Vagina (tissue), 2 donors: ENCODE results near the gene RAN. TPM values are rescaled to one million over a fixed set of nuclear protein-coding genes. Genes with fewer than 3 reads are reported as not detected.

Experiments used
- DNase-seq, 2 donors: peaks; one replicate each; pipeline ENCODE4 v3.0.0-alpha.2; 2017; ENCODE audit errors: extremely low spot score in 2 of 2
- H3K27ac ChIP-seq: fragments of 200-600 bp; sonication (generic); one replicate; pipeline ENCODE4 v1.5.1; 2019
- H3K27me3 ChIP-seq: fragments of 200-600 bp; sonication (generic); one replicate; pipeline ENCODE4 v1.5.1; 2019
- H3K36me3 ChIP-seq, 2 donors: fragments of 200-600 bp; sonication (generic); one replicate each; pipeline ENCODE4 v1.5.1; 2017 to 2019
- H3K4me1 ChIP-seq: fragments of 200-600 bp; sonication (generic); one replicate; pipeline ENCODE4 v1.5.1; 2019
- H3K4me3 ChIP-seq, 2 donors: fragments of 200-600 bp; sonication (generic); 1 replicate in 1 of 2; 2 replicates in 1 of 2; pipeline ENCODE4 v1.5.1; 2016 to 2019
- H3K9me3 ChIP-seq: fragments of 200-600 bp; sonication (generic); one replicate; pipeline ENCODE4 v1.5.1; 2019
- CTCF ChIP-seq, 3 experiments: fragments of 450-650 bp in 2 of 3; fragments of 200-600 bp in 1 of 3; sonication (generic) in 1 of 3; IDR thresholded peaks; one replicate each; pipeline ENCODE4 v1.5.1; 2017 to 2019; ENCODE audit warnings: antibody characterized with exemption in 3 of 3, mild to moderate bottlenecking in 2 of 3, moderate library complexity in 2 of 3
- POLR2A ChIP-seq, 2 donors: fragments of 450-650 bp; IDR thresholded peaks; one replicate each; pipeline ENCODE4 v1.6.1; 2017; ENCODE audit warnings: antibody characterized with exemption in 2 of 2, mild to moderate bottlenecking in 2 of 2, moderate library complexity in 2 of 2
- POLR2AphosphoS5 ChIP-seq, 2 donors: sonication (generic); formaldehyde crosslinking; IDR thresholded peaks; one replicate each; pipeline ENCODE4 v1.9.0; 2017; ENCODE audit warnings: antibody characterized with exemption in 2 of 2, mild to moderate bottlenecking in 2 of 2, low read depth in 1 of 2; ENCODE audit not compliant: insufficient read depth in 1 of 2
- intact Hi-C: fragments of 100-400 bp; cut with DNase I; formaldehyde crosslinking; loops from one replicate; pipeline ENCODE4 v1.15.1; 2023
- total RNA-seq: library from RNA; depleted of rRNA; stranded (reverse); fragments of >200 nt; gene quantifications from one replicate; pipeline ENCODE4 v1.2.3, GENCODE V29; 2016

Gene RAN
- total RNA-seq, 1 donor from 2014 or later: 250 TPM

GRCh38 chr12:130832561-130833209, 39.2 kb upstream of the RAN start:
- no peaks in the 10 kb centered on the region for H3K27me3 ChIP-seq
- peak overlapping the region; percentile 33 for H3K27ac ChIP-seq
- H3K36me3 ChIP-seq: no peaks in the 10 kb centered on the region
- H3K9me3 ChIP-seq: no peaks in the 10 kb centered on the region
- H3K4me3 ChIP-seq: no peak overlapping the region
- TF ChIP-seq POLR2A (IDR thresholded peaks at IDR 0.05) (no peak), CTCF (IDR thresholded peaks at IDR 0.05) (no peak), POLR2AphosphoS5 (IDR thresholded peaks at IDR 0.05; ENCODE audit: insufficient read depth in 1 of 2, low read depth in 1 of 2) (peak in 1 of 2 donors; percentile 15)
- peaks cover 8% of the 10 kb centered on the region for H3K4me1 ChIP-seq
- DNase-seq: no peak
- intact Hi-C loops: no loop called here

GRCh38 chr12:130835011-130835410, 36.9 kb upstream of the RAN start:
- Histone ChIP-seq H3K27ac (no peak overlapping the region), H3K4me1 (peaks cover 21% of the 10 kb centered on the region), H3K36me3 (no peaks in the 10 kb centered on the region), H3K9me3 (no peaks in the 10 kb centered on the region), H3K4me3 (no peak overlapping the region), H3K27me3 (no peaks in the 10 kb centered on the region)
- intact Hi-C loops: no loop called here
- TF ChIP-seq CTCF (IDR thresholded peaks at IDR 0.05) (no peak), POLR2AphosphoS5 (IDR thresholded peaks at IDR 0.05; ENCODE audit: insufficient read depth in 1 of 2, low read depth in 1 of 2) (no peak), POLR2A (IDR thresholded peaks at IDR 0.05) (no peak)
- DNase-seq: no peak

- Histone ChIP-seq H3K4me1 (peaks cover 22% of the 10 kb centered on the region), H3K27ac (no peak overlapping the region), H3K9me3 (no peaks in the 10 kb centered on the region), H3K27me3 (no peaks in the 10 kb centered on the region), H3K4me3 (no peak overlapping the region), H3K36me3 (no peaks in the 10 kb centered on the region)
- intact Hi-C loops: no loop called here
- no peak for DNase-seq
- TF ChIP-seq POLR2AphosphoS5 (IDR thresholded peaks at IDR 0.05; ENCODE audit: insufficient read depth in 1 of 2, low read depth in 1 of 2) (no peak), CTCF (IDR thresholded peaks at IDR 0.05) (no peak), POLR2A (IDR thresholded peaks at IDR 0.05) (no peak)
Observed at GRCh38 chr12:130835436-130835835, 36.4 kb upstream of the RAN start.

GRCh38 chr12:130838284-130838950, 33.4 kb upstream of the RAN start:
- intact Hi-C loops: no loop called here

GRCh38 chr12:130838951-130839769, 32.7 kb upstream of the RAN start, which contains the start of gene STX2:
Gene STX2 (minus strand): TSS chr12:130839250. CDS start chr12:130839099, 151 bp downstream.
- no peaks in the 10 kb centered on the region for H3K36me3 ChIP-seq
- DNase-seq: no peak
- H3K27me3 ChIP-seq: no peaks in the 10 kb centered on the region
- peaks cover 15% of the 10 kb centered on the region for H3K4me1 ChIP-seq
- intact Hi-C loops: no loop called here
- peak within 1 kb of the TSS; percentile 69 to 94 for H3K4me3 ChIP-seq
- peak in 1 of 2 donors; percentile 15 for TF ChIP-seq POLR2AphosphoS5 (IDR thresholded peaks at IDR 0.05; ENCODE audit: insufficient read depth in 1 of 2, low read depth in 1 of 2)
- peak in 1 of 2 donors; percentile 28 for TF ChIP-seq POLR2A (IDR thresholded peaks at IDR 0.05)
- TF ChIP-seq CTCF (IDR thresholded peaks at IDR 0.05): no peak
- no peaks in the 10 kb centered on the region for H3K9me3 ChIP-seq
- H3K27ac ChIP-seq: peak within 1 kb of the TSS; percentile 81

More at GRCh38 chr12:130838284-130838950, 33.4 kb upstream of the RAN start:
- DNase-seq: no peak
- H3K9me3 ChIP-seq: no peaks in the 10 kb centered on the region
- peaks cover 15% of the 10 kb centered on the region for H3K4me1 ChIP-seq
- H3K4me3 ChIP-seq: peak overlapping the region; percentile 69 to 94
- no peaks in the 10 kb centered on the region for H3K36me3 ChIP-seq
- TF ChIP-seq POLR2A (IDR thresholded peaks at IDR 0.05) (no peak), POLR2AphosphoS5 (IDR thresholded peaks at IDR 0.05; ENCODE audit: insufficient read depth in 1 of 2, low read depth in 1 of 2) (peak in 1 of 2 donors; percentile 11)
- no peaks in the 10 kb centered on the region for H3K27me3 ChIP-seq
- peak overlapping the region; percentile 81 for H3K27ac ChIP-seq
